IPS DF 4.7 (cell line): ENCODE data around the gene OR51M1.

Source experiments
- DNase-seq: peaks from one replicate; pipeline ENCODE4 v3.0.0-alpha.2; 2013; ENCODE audit warnings: low spot score; ENCODE audit errors: extremely low read depth

OR51M1 gene

GRCh38 chr11:5384335-5384734 is 723 bp downstream of the OR51M1 start:
- DNase-seq = no peak

- no peak for DNase-seq
These were observed 6.6 kb downstream of the OR51M1 start for GRCh38 chr11:5390210-5390609.

GRCh38 chr11:5394091-5394490 is 10.5 kb downstream of the OR51M1 start:
- DNase-seq = no peak

- no peak for DNase-seq
These were observed 15.3 kb downstream of the OR51M1 start for GRCh38 chr11:5398936-5399335.

GRCh38 chr11:5405173-5405572 is 21.6 kb downstream of the OR51M1 start:
- no peak for DNase-seq

- no peak for DNase-seq
These were observed 37.4 kb downstream of the OR51M1 start for GRCh38 chr11:5420993-5421392.

GRCh38 chr11:5421811-5422210 is 38.2 kb downstream of the OR51M1 start, which contains the start of gene OR51Q1:
OR51Q1 (plus strand) TSS chr11:5422111; CDS start chr11:5422201, 90 bp downstream.
- DNase-seq = no peak

GRCh38 chr11:5423131-5423530 is 39.5 kb downstream of the OR51M1 start:
- DNase-seq = no peak

- DNase-seq = no peak
These were observed 57.8 kb downstream of the OR51M1 start, which contains the start of gene OR51I1 for GRCh38 chr11:5441414-5441813. OR51I1 (minus strand) TSS chr11:5441514; CDS start chr11:5441514, 0 bp downstream.
